Heart right ventricle (tissue), 16 donors: Measurements from ENCODE around the gene CHRNA4. TPM values are rescaled to one million over a fixed set of nuclear protein-coding genes. Genes with fewer than 3 reads are reported as not detected.
"Not testable (repeated sequence)": the region's sequence is repeated elsewhere in the genome, so short reads cannot be mapped to it uniquely, and the experiment has no call there.

Source experiments
- ATAC-seq, 8 donors: fragments of 200-7000 bp; cut with Tn5 transposase; one replicate each; pipeline ENCODE4 v1.9.1; 2020; ENCODE audit warnings: mild to moderate bottlenecking in 8 of 8, moderate library complexity in 8 of 8, moderate number of reproducible peaks in 1 of 8
- DNase-seq, 2 donors: peaks; one replicate each; pipeline ENCODE4 v3.0.0-alpha.2; 2020
- H3K27ac ChIP-seq, 10 donors: fragments of 200-600 bp; sonication (generic) in 2 of 10; one replicate each; pipeline versions ENCODE4 v1.5.0 to v1.8.0; 2020 to 2022; ENCODE audit warnings: mild to moderate bottlenecking in 3 of 10
- H3K27me3 ChIP-seq, 7 donors: fragments of 200-600 bp; one replicate each; pipeline ENCODE4 v1.8.0; 2021 to 2022; ENCODE audit warnings: mild to moderate bottlenecking in 2 of 7
- H3K36me3 ChIP-seq, 9 donors: fragments of 200-600 bp; sonication (generic) in 1 of 9; one replicate each; pipeline versions ENCODE4 v1.5.0 to v1.8.0; 2020 to 2022; ENCODE audit warnings: mild to moderate bottlenecking in 2 of 9
- H3K4me1 ChIP-seq, 9 donors: fragments of 200-600 bp; sonication (generic) in 1 of 9; one replicate each; pipeline versions ENCODE4 v1.5.0 to v1.8.0; 2020 to 2022; ENCODE audit warnings: mild to moderate bottlenecking in 4 of 9
- H3K4me3 ChIP-seq, 10 donors: fragments of 200-600 bp; sonication (generic) in 2 of 10; one replicate each; pipeline versions ENCODE4 v1.5.0 to v1.8.0; 2020 to 2022; ENCODE audit warnings: mild to moderate bottlenecking in 7 of 10, moderate library complexity in 2 of 10
- H3K9me3 ChIP-seq, 11 donors: fragments of 200-600 bp in 10 of 11; sonication (generic) in 2 of 11; one replicate each; pipeline versions ENCODE4 v1.5.0 to v1.8.0; 2013 to 2022; ENCODE audit warnings: mild to moderate bottlenecking in 2 of 11, control low read depth in 1 of 11, moderate library complexity in 1 of 11
- CTCF ChIP-seq, 9 donors: fragments of 200-600 bp; sonication (generic) in 2 of 9; IDR thresholded peaks; one replicate each; pipeline versions ENCODE4 v1.5.0 to v1.8.0; 2021 to 2022; ENCODE audit warnings: antibody characterized with exemption in 9 of 9, mild to moderate bottlenecking in 5 of 9, moderate library complexity in 1 of 9
- WGBS, 2 donors: extraction: QIAGEN DNeasy Blood & Tissue Kit; methylation state at CpG; one replicate each; pipeline ENCODE4 v1.1.7; 2013; ENCODE audit warnings: inconsistent platforms in 1 of 2; 5-methylcytosine and 5-hydroxymethylcytosine counted together
- intact Hi-C, 10 donors: fragments of 100-400 bp; cut with DNase I; formaldehyde crosslinking; loops; one replicate each; pipeline versions ENCODE4 v1.11.1 to v1.14.2; 2022
- polyA plus RNA-seq, 2 donors: library from polyadenylated mRNA; stranded (reverse); fragments of 200-250 nt; gene quantifications; one replicate each; pipeline ENCODE4 v1.2.3, GENCODE V29; 2013
- total RNA-seq, 10 donors: library from RNA; stranded (reverse); fragmentation: NEBNext Ultra II Directional in 3 of 10; extraction: Animal tissue kit (Norgen Biotek cat#: 25700) in 3 of 10; gene quantifications; one replicate each; pipeline versions ENCODE4 v1.2.1 to v1.2.4, GENCODE V29; 2021 to 2023
- donor health status: Arrhythmogenic right ventricular cardiomyopathy.
- donor health status: ischemic (EF 13 %, LVEDD 7.1; RV severe dilation, severe dysfunction).
- donor health status: healthy with polysubstance abuse.
- donor health status: DM: no; HTN: yes; CAD: no.
- donor health status: DM: no; HTN: no; CAD: no.
- donor health status: ischemic (EF 25% LVEDD 6.9; RV normal size, moderate dysfunction).
- donor health status: ischemic (EF 25% LVEDD 5.7; RV mildly dilated, moderate dysfunction).
- donor health status: healthy.
- donor health status: DM: yes; HTN: yes; CAD: no.
- donor health status: Ischemic cardiomyopathy.
- donor health status: ischemic (EF 35%, LVEDD 5.7; RV mildly dilated, moderate dysfunction).
- donor health status: nonischemic (EF 11% LVEDD 7.7; RV severe dilation, severe dysfunction).
- donor health status: DM: yes; HTN: yes; CAD: no.
- donor health status: PGD.
- donor health status: ischemic (EF 29% LVEDD 5.4; RV normal size, mild dysfunction).
- donor health status: nonischemic (EF 23%, LVEDD 6.1; RV moderate dilation, normal function).

CHRNA4 gene
- total and polyA plus RNA-seq, 12 donors, result 0.06 to 1.5 (median 0.90) TPM; not detected in 4

DNA sequence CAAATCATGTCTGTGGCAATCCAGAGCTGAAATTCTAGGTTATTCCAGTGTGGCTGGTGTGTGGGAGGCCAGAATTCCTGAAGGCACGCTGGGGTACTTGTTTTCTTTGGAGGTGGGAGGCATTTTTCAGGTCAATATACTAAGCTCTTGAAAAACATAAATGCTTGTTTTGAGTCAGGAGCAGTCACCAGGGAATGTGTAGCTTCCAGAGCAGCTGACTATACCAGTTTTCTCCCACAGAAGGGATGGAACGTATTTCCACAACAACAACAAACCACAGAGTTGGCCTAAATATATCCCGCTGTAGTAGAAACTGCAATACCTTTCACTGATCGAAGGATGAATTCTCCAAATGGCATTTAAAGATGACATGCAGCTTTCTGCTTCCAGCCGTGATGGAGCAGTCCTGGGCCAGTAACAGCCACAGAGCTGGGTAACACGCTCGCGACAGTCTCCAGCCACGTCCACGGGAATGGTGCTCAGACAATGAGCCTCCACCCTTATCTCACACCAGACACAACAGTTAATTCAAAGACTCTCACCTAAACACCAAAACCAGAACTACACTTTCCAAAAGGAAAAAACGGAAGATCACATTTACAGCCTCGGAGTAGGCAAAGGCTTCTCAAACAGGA lies 23.2 kb downstream of the CHRNA4 start:
- ATAC-seq (no peak), DNase-seq (peak in 1 of 2 donors; percentile 2)
- H3K4me1 ChIP-seq, result peaks cover 0 to 5% (median 0%) of the 10 kb centered on the region in 9 donors
- intact Hi-C loops, result no loop called here
- H3K27me3 ChIP-seq, result peaks cover 0 to 50% (median 25%) of the 10 kb centered on the region in 7 donors
- TF ChIP-seq CTCF (IDR thresholded peaks at IDR 0.05), result no peak
- no peak overlapping the region for H3K4me3 ChIP-seq
- H3K27ac ChIP-seq, result no peak overlapping the region
- 64 to 72% methylated on average over 12 of the region's 12 CpGs for WGBS, 2 donors
- H3K9me3 ChIP-seq, result peaks cover 0 to 9% (median 0%) of the 10 kb centered on the region in 11 donors
- no peaks in the 10 kb centered on the region for H3K36me3 ChIP-seq

DNA sequence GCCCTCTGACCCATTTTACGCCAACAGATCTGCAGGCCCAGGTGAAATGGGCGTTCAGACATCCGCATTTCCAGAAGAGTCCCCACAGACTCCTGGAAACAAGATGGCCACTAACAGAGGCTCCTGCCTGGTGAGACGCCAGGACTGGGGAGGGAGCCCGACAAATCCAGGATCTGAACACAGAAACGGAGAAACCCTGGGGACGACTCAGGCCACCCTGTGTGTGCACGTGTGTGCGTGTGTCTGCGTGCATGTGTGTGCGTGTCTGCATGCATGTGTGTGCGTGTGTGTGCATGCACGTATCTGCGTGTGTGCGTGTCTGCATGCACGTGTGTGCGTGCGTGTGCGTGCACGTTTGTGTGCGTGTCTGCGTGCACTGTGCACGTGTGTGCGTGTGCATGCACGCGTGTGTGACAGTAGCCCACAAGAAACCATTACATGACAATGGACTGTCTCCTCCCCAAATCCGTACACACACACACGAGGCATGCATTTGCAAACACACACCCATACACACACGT lies 24.9 kb downstream of the CHRNA4 start:
- WGBS, 2 donors, result 89 to 93% methylated on average over 29 of the region's 29 CpGs
- H3K4me1 ChIP-seq, result peaks cover 0 to 5% (median 0%) of the 10 kb centered on the region in 9 donors
- peaks cover 0 to 17% (median 0%) of the 10 kb centered on the region in 11 donors for H3K9me3 ChIP-seq
- no peak overlapping the region for H3K27ac ChIP-seq
- H3K4me3 ChIP-seq, result no peak overlapping the region
- ATAC-seq (no peak), DNase-seq (no peak)
- no peak for TF ChIP-seq CTCF (IDR thresholded peaks at IDR 0.05)
- peaks cover 0 to 58% (median 41%) of the 10 kb centered on the region in 7 donors for H3K27me3 ChIP-seq
- H3K36me3 ChIP-seq, result no peaks in the 10 kb centered on the region
- intact Hi-C loops, result no loop called here

GRCh38 chr20:63335711-63336110 lies 25.4 kb downstream of the CHRNA4 start:
- no peak for ATAC-seq
- H3K36me3 ChIP-seq, result no peaks in the 10 kb centered on the region
- no peak for TF ChIP-seq CTCF (IDR thresholded peaks at IDR 0.05)
- no peak for DNase-seq
- intact Hi-C loops, result no loop called here
- H3K4me3 ChIP-seq, result no peak overlapping the region
- H3K4me1 ChIP-seq, result peaks cover 0 to 5% (median 0%) of the 10 kb centered on the region in 9 donors
- H3K9me3 ChIP-seq, result peaks cover 0 to 17% (median 0%) of the 10 kb centered on the region in 11 donors
- 33 to 43% methylated on average over 9 of the region's 9 CpGs for WGBS, 2 donors
- H3K27ac ChIP-seq, result no peak overlapping the region
- H3K27me3 ChIP-seq, result peaks cover 0 to 59% (median 41%) of the 10 kb centered on the region in 7 donors

DNA sequence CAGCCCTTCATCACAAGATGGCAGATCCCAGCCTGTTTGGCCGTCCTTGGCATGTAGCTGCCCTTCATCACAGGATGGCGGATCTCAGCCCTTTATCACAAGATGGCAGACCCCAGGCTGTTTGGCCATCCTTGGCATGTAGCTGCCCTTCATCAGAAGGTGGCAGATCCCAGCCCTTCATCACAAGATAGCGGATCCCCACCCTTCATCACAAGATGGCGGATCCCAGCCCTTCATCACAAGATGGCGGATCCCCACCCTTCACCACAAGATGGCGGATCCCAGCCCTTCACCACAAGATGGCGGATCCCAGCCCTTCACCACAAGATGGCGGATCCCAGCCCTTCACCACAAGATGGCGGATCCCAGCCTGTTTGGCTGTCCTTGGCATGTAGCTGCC lies 26.1 kb downstream of the CHRNA4 start:
- Histone ChIP-seq H3K9me3 (peaks cover 0 to 12% (median 0%) of the 10 kb centered on the region in 11 donors), H3K27me3 (peaks cover 0 to 64% (median 41%) of the 10 kb centered on the region in 7 donors)
- H3K4me1 ChIP-seq, DNase-seq, H3K4me3 ChIP-seq, H3K27ac ChIP-seq, ATAC-seq, H3K36me3 ChIP-seq, intact Hi-C loops: not testable (repeated sequence)
- 96 to 99% methylated on average over 8 to 9 of the region's 9 CpGs for WGBS, 2 donors

- DNase-seq, result no peak
These were observed 26.8 kb downstream of the CHRNA4 start for GRCh38 chr20:63334356-63334755.

More at GRCh38 chr20:63334356-63334755, 26.8 kb downstream of the CHRNA4 start:
- WGBS, 2 donors, result 83 to 96% methylated on average over 8 of the region's 8 CpGs
- ATAC-seq, result no peak
- H3K36me3 ChIP-seq, result no peaks in the 10 kb centered on the region
- H3K27me3 ChIP-seq, result peaks cover 0 to 66% (median 42%) of the 10 kb centered on the region in 7 donors
- H3K9me3 ChIP-seq, result peaks cover 0 to 9% (median 0%) of the 10 kb centered on the region in 11 donors
- H3K4me1 ChIP-seq, result peaks cover 0 to 5% (median 0%) of the 10 kb centered on the region in 9 donors
- no peak overlapping the region for H3K4me3 ChIP-seq
- intact Hi-C loops, result no loop called here
- no peak overlapping the region for H3K27ac ChIP-seq
- no peak for TF ChIP-seq CTCF (IDR thresholded peaks at IDR 0.05)
